Activated CD8-positive, alpha-beta memory T cell treated with anti-CD3 and anti-CD28 coated beads for 36 hours (primary cell): Measurements from ENCODE around the gene KLHL10. TPM values are rescaled to one million over a fixed set of nuclear protein-coding genes. Genes with fewer than 3 reads are reported as not detected.
"Not testable (repeated sequence)": the region's sequence is repeated elsewhere in the genome, so short reads cannot be mapped to it uniquely, and the experiment has no call there.

ENCODE experiments used
- CTCF ChIA-PET: fragments of 350-600 bp; sonication (Branson Sonifier 250); formaldehyde crosslinking; loops from one replicate; lab custom pipeline; 2021; ENCODE audit warnings: antibody characterized with exemption; lab: Charles Lee
- POLR2A ChIA-PET: fragments of 350-600 bp; sonication (Branson Sonifier 250); formaldehyde crosslinking; loops from one replicate; lab custom pipeline; 2021; ENCODE audit warnings: antibody characterized with exemption; lab: Charles Lee
- total RNA-seq, 2 experiments: library from RNA; stranded (reverse); gene quantifications; one replicate each; pipeline ENCODE4 v1.2.3, GENCODE V29; 2021

The KLHL10 gene
- total RNA-seq, 2 experiments from 2014 or later: 0.08 to 0.17 TPM

- CTCF ChIA-PET: interaction anchor here (0.6 to 1.8 kb wide), 3 partner anchors 25 to 103 kb away, joined by 3 to 7 read pairs (median 4); partner anchors contain the start of gene P3H4
- POLR2A ChIA-PET: no interaction called here
Measured at GRCh38 chr17:41835800-41836549, 1.6 kb upstream of the KLHL10 start, which contains the start of gene NT5C3B. NT5C3B (minus strand) TSS chr17:41836232; CDS start chr17:41836193, 39 bp downstream.

GRCh38 chr17:41836550-41837196, 952 bp upstream of the KLHL10 start:
- ChIA-PET POLR2A (no interaction called here), CTCF (interaction anchor here (1.4 kb wide), 1 partner anchor 73 kb away, joined by 3 read pairs; no protein-coding TSS in a partner anchor)

- CTCF ChIA-PET, POLR2A ChIA-PET: not testable (repeated sequence)
Measured at GRCh38 chr17:41839448-41839847, 1.8 kb downstream of the KLHL10 start.

- CTCF ChIA-PET, POLR2A ChIA-PET: not testable (repeated sequence)
Measured at GRCh38 chr17:41840781-41841180, 3.2 kb downstream of the KLHL10 start.

- POLR2A ChIA-PET: no interaction called here
- CTCF ChIA-PET: no interaction called here
Measured at GRCh38 chr17:41844971-41845370, 7.3 kb downstream of the KLHL10 start.

- CTCF ChIA-PET: interaction anchor here (1.0 to 1.4 kb wide), 2 partner anchors 13 to 47 kb away, joined by 4 to 5 read pairs; no protein-coding TSS in a partner anchor
- POLR2A ChIA-PET: interaction anchor here (1.6 kb wide), 1 partner anchor 16 kb away, joined by 5 read pairs; the partner anchor contains the start of gene KLHL11
Measured at GRCh38 chr17:41848788-41849187, 11.2 kb downstream of the KLHL10 start.

- ChIA-PET POLR2A (no interaction called here), CTCF (interaction anchor here (1.0 kb wide), 1 partner anchor 12 kb away, joined by 4 read pairs; no protein-coding TSS in a partner anchor)
Measured at GRCh38 chr17:41849251-41849990, 11.8 kb downstream of the KLHL10 start.

- POLR2A ChIA-PET, CTCF ChIA-PET: not testable (repeated sequence)
Measured at GRCh38 chr17:41851382-41851781, 13.8 kb downstream of the KLHL10 start.

GRCh38 chr17:41860254-41860931, 22.8 kb downstream of the KLHL10 start:
- ChIA-PET CTCF (interaction anchor here (0.7 to 0.8 kb wide), 2 partner anchors 74 to 164 kb away, joined by 3 to 4 read pairs; partner anchors contain the start of gene JUP), POLR2A (no interaction called here)

GRCh38 chr17:41863074-41863848, 25.6 kb downstream of the KLHL10 start:
- ChIA-PET POLR2A (interaction anchor here (1.3 to 2.5 kb wide), 2 partner anchors 15 to 174 kb away, joined by 5 to 6 read pairs; no protein-coding TSS in a partner anchor), CTCF (interaction anchor here (1.1 kb wide), 1 partner anchor 126 kb away, joined by 3 read pairs; no protein-coding TSS in a partner anchor)

GRCh38 chr17:41864498-41864835, 26.8 kb downstream of the KLHL10 start:
- ChIA-PET CTCF (interaction anchor here (0.6 to 2.1 kb wide), 3 partner anchors 9 to 98 kb away, joined by 3 to 7 read pairs (median 7); no protein-coding TSS in a partner anchor), POLR2A (interaction anchor here (0.6 to 2.5 kb wide), 8 partner anchors 10 to 256 kb away, joined by 3 to 8 read pairs (median 6); partner anchors contain the start of genes ACLY, CNP and EIF1)

- ChIA-PET POLR2A (interaction anchor here (0.6 to 2.5 kb wide), 9 partner anchors 10 to 734 kb away, joined by 3 to 8 read pairs (median 5); partner anchors contain the start of genes ACLY, CNP, EIF1 and P3H4), CTCF (interaction anchor here (0.6 to 2.1 kb wide), 4 partner anchors 9 to 97 kb away, joined by 3 to 7 read pairs (median 5); partner anchors contain the start of gene ACLY)
Measured at GRCh38 chr17:41864836-41865595, 27.4 kb downstream of the KLHL10 start, which contains the start of gene KLHL11. KLHL11 (minus strand) TSS chr17:41865423; CDS start chr17:41865370, 53 bp downstream.

GRCh38 chr17:41865596-41865893, 27.9 kb downstream of the KLHL10 start:
- ChIA-PET POLR2A (interaction anchor here (0.6 to 2.5 kb wide), 5 partner anchors 18 to 733 kb away, joined by 3 to 8 read pairs (median 7); partner anchors contain the start of genes ACLY, EIF1 and P3H4), CTCF (interaction anchor here (0.6 to 2.1 kb wide), 2 partner anchors 8 to 53 kb away, joined by 3 to 7 read pairs; partner anchors contain the start of gene ACLY)

GRCh38 chr17:41868568-41868967, 30.9 kb downstream of the KLHL10 start:
- CTCF ChIA-PET: interaction anchor here (0.6 kb wide), 1 partner anchor 860 kb away, joined by 3 read pairs; no protein-coding TSS in a partner anchor
- POLR2A ChIA-PET: no interaction called here

GRCh38 chr17:41869426-41869825, 31.8 kb downstream of the KLHL10 start:
- CTCF ChIA-PET: no interaction called here

GRCh38 chr17:41870097-41870496, 32.5 kb downstream of the KLHL10 start:
- CTCF ChIA-PET: interaction anchor here (1.0 kb wide), 1 partner anchor 35 kb away, joined by 3 read pairs; no protein-coding TSS in a partner anchor
- POLR2A ChIA-PET: no interaction called here

More at GRCh38 chr17:41869426-41869825, 31.8 kb downstream of the KLHL10 start:
- POLR2A ChIA-PET: no interaction called here
